ENCODE data around the gene TCEANC2. TPM values are rescaled to one million over a fixed set of nuclear protein-coding genes. Genes with fewer than 3 reads are reported as not detected.

The TCEANC2 gene
- total and polyA plus RNA-seq, 7 experiments from 2014 or later = 6.3 to 15.1 (median 9.3) TPM

Small RNA genes lying within 50 kb of the gene (microRNA-seq; reads per million reads assigned to microRNA genes)
- 6.7 reads per million, percentile 8 among the genes with 10 or more reads in this experiment for gene MIR4781 (ENCODE audit: borderline microRNAs expressed)

Other genes starting within 250 kb of the TCEANC2 start
- gene NDC1, start 215.3 kb upstream of the TCEANC2 start, total RNA-seq = 10 to 100 TPM in 3 of 5 experiments, 1 to 10 TPM in 2; 6.9 to 20.2 (median 13.2) TPM
- 10 to 100 TPM in 1 of 2 donors, 1 to 10 TPM in 1; 9.7 to 10.8 TPM for gene NDC1, start 215.3 kb upstream of the TCEANC2 start, polyA plus RNA-seq
- 10 to 100 TPM; 10.5 to 18.0 (median 16.3) TPM for gene YIPF1, start 163.8 kb upstream of the TCEANC2 start, total RNA-seq
- 10 to 100 TPM; 20.6 to 27.4 TPM for gene YIPF1, start 163.8 kb upstream of the TCEANC2 start, polyA plus RNA-seq
- gene DIO1, start 159.4 kb upstream of the TCEANC2 start, total RNA-seq = not detected
- not detected for gene DIO1, start 159.4 kb upstream of the TCEANC2 start, polyA plus RNA-seq
- 10 to 100 TPM; 17.5 to 59.9 (median 41.3) TPM for gene IFT25, start 107.9 kb upstream of the TCEANC2 start, total RNA-seq
- 10 to 100 TPM; 38.0 to 53.7 TPM for gene IFT25, start 107.9 kb upstream of the TCEANC2 start, polyA plus RNA-seq
- 10 to 100 TPM in 1 of 5 experiments, 1 to 10 TPM in 4; 6.2 to 20.3 (median 7.8) TPM for gene LRRC42, start 107.3 kb upstream of the TCEANC2 start, total RNA-seq
- 10 to 100 TPM in 1 of 2 donors, 1 to 10 TPM in 1; 7.7 to 13.8 TPM for gene LRRC42, start 107.3 kb upstream of the TCEANC2 start, polyA plus RNA-seq
- not detected for gene LDLRAD1, start 35.4 kb upstream of the TCEANC2 start, total RNA-seq
- not detected for gene LDLRAD1, start 35.4 kb upstream of the TCEANC2 start, polyA plus RNA-seq
- gene TMEM59, start 404 bp upstream of the TCEANC2 start, total RNA-seq = 100 to 1,000 TPM; 127 to 197 (median 183) TPM
- gene TMEM59, start 404 bp upstream of the TCEANC2 start, polyA plus RNA-seq = 100 to 1,000 TPM; 403 to 545 TPM
- under 1 TPM in 2 of 5 experiments, not detected in 3; 0.22 to 0.30 TPM for gene CDCP2, start 99.4 kb downstream of the TCEANC2 start, total RNA-seq
- not detected for gene CDCP2, start 99.4 kb downstream of the TCEANC2 start, polyA plus RNA-seq
- gene CYB5RL, start 146.4 kb downstream of the TCEANC2 start, total RNA-seq = 10 to 100 TPM in 2 of 5 experiments, 1 to 10 TPM in 3; 5.1 to 13.5 (median 7.1) TPM
- gene CYB5RL, start 146.4 kb downstream of the TCEANC2 start, polyA plus RNA-seq = 1 to 10 TPM; 3.4 to 3.6 TPM
- 10 to 100 TPM; 25.4 to 86.7 (median 36.4) TPM for gene MRPL37, start 146.6 kb downstream of the TCEANC2 start, total RNA-seq
- 10 to 100 TPM; 54.8 to 64.1 TPM for gene MRPL37, start 146.6 kb downstream of the TCEANC2 start, polyA plus RNA-seq

Data from naive thymus-derived CD4-positive, alpha-beta T cell (primary cell).